ENCODE measurements around the gene GINS3.
"Not testable (repeated sequence)": the region's sequence is repeated elsewhere in the genome, so short reads cannot be mapped to it uniquely, and the experiment has no call there.

Gene GINS3

GRCh38 chr16:58393138-58393504 is 850 bp downstream of the GINS3 start:
- DNase-seq, result no peak

GRCh38 chr16:58396897-58397296 is 4.6 kb downstream of the GINS3 start:
- DNase-seq, result not testable (repeated sequence)

GRCh38 chr16:58399718-58400633 is 7.7 kb downstream of the GINS3 start:
- no peak for DNase-seq

- not testable (repeated sequence) for DNase-seq
Observed at GRCh38 chr16:58401305-58401704, 9.0 kb downstream of the GINS3 start.

GRCh38 chr16:58402796-58403195 is 10.5 kb downstream of the GINS3 start:
- no peak for DNase-seq

GRCh38 chr16:58409316-58409973 is 17.2 kb downstream of the GINS3 start:
- DNase-seq, result no peak

GRCh38 chr16:58411336-58411735 is 19.1 kb downstream of the GINS3 start:
- DNase-seq, result no peak

- DNase-seq, result no peak
Observed at GRCh38 chr16:58411736-58412614, 19.7 kb downstream of the GINS3 start.

- DNase-seq, result not testable (repeated sequence)
Observed at GRCh38 chr16:58412615-58412970, 20.3 kb downstream of the GINS3 start.

GRCh38 chr16:58413359-58413758 is 21.1 kb downstream of the GINS3 start:
- DNase-seq, result no peak

GRCh38 chr16:58415003-58415402 is 22.7 kb downstream of the GINS3 start:
- no peak for DNase-seq

- DNase-seq, result not testable (repeated sequence)
Observed at GRCh38 chr16:58415961-58416360, 23.7 kb downstream of the GINS3 start.

GRCh38 chr16:58417035-58417434 is 24.8 kb downstream of the GINS3 start:
- no peak for DNase-seq

GRCh38 chr16:58417600-58417999 is 25.3 kb downstream of the GINS3 start:
- DNase-seq, result no peak

GRCh38 chr16:58418026-58418425 is 25.8 kb downstream of the GINS3 start:
- no peak for DNase-seq

- no peak for DNase-seq
Observed at GRCh38 chr16:58418601-58419000, 26.3 kb downstream of the GINS3 start.

GRCh38 chr16:58419241-58419990 is 27.1 kb downstream of the GINS3 start:
- no peak for DNase-seq

GRCh38 chr16:58421059-58421458 is 28.8 kb downstream of the GINS3 start:
- no peak for DNase-seq

GRCh38 chr16:58421529-58421928 is 29.3 kb downstream of the GINS3 start:
- no peak for DNase-seq

GRCh38 chr16:58422809-58423208 is 30.5 kb downstream of the GINS3 start:
- DNase-seq, result no peak

- DNase-seq, result no peak
Observed at GRCh38 chr16:58425245-58425644, 33.0 kb downstream of the GINS3 start.

- no peak for DNase-seq
Observed at GRCh38 chr16:58425756-58426494, 33.7 kb downstream of the GINS3 start.
